Kidney (tissue), 14 donors: ENCODE measurements around the gene OR2J3. TPM values are rescaled to one million over a fixed set of nuclear protein-coding genes. Genes with fewer than 3 reads are reported as not detected.

Experiments used
- DNase-seq, 5 donors: peaks; one replicate each; pipeline ENCODE4 v3.0.0-alpha.2; 2013 to 2020
- FAIRE-seq: peaks from 2 replicates; lab custom pipeline; 2012; peaks lifted over from hg19 to GRCh38; lab: Jason Lieb, UNC
- H3K27ac ChIP-seq, 2 donors: one replicate each; pipeline ENCODE4 v1.7.0; 2013; ENCODE audit warnings: low read depth in 2 of 2, low read length in 2 of 2, inconsistent platforms in 1 of 2
- H3K27me3 ChIP-seq: one replicate; pipeline ENCODE4 v1.7.1; 2013; ENCODE audit warnings: low read length, inconsistent platforms; ENCODE audit not compliant: control insufficient read depth, insufficient read depth
- H3K36me3 ChIP-seq, 3 donors: one replicate each; pipeline versions ENCODE4 v1.7.0 to v1.7.1; 2013; ENCODE audit warnings: low read length in 3 of 3, control low read depth in 1 of 3, inconsistent platforms in 1 of 3; ENCODE audit not compliant: insufficient read depth in 3 of 3, control insufficient read depth in 2 of 3
- H3K4me1 ChIP-seq, 3 donors: one replicate each; pipeline versions ENCODE4 v1.7.0 to v1.7.1; 2013; ENCODE audit warnings: low read length in 3 of 3, inconsistent platforms in 1 of 3, low read depth in 1 of 3; ENCODE audit not compliant: control insufficient read depth in 2 of 3, insufficient read depth in 2 of 3
- H3K4me3 ChIP-seq, 3 donors: one replicate each; pipeline versions ENCODE4 v1.7.0 to v1.8.1; 2013; ENCODE audit warnings: low read length in 3 of 3, control low read depth in 1 of 3, inconsistent platforms in 1 of 3
- H3K9ac ChIP-seq, 3 donors: one replicate each; pipeline versions ENCODE4 v1.7.0 to v1.7.1; 2013; ENCODE audit warnings: low read length in 3 of 3, control low read depth in 1 of 3, inconsistent platforms in 1 of 3
- H3K9me3 ChIP-seq, 3 donors: one replicate each; pipeline versions ENCODE4 v1.7.0 to v1.7.1; 2013; ENCODE audit warnings: low read length in 3 of 3, control low read depth in 1 of 3, inconsistent platforms in 1 of 3; ENCODE audit not compliant: control insufficient read depth in 2 of 3, insufficient read depth in 1 of 3
- CTCF ChIP-seq: IDR thresholded peaks from 3 replicates; pipeline ENCODE4 v1.5.1; 2012; ENCODE audit warnings: mild to moderate bottlenecking, moderate library complexity, borderline replicate concordance; ENCODE audit not compliant: insufficient read depth; ENCODE audit errors: extremely low read depth
- intact Hi-C: fragments of 100-400 bp; cut with DNase I; formaldehyde crosslinking; loops from one replicate; pipeline ENCODE4 v1.11.1; 2022
- polyA plus RNA-seq: library from polyadenylated mRNA; stranded (reverse); fragments of 350-450 nt; fragmentation: Illumina TruSeq; extraction: RNeasy Lipid Tissue Mini Kit (QIAGEN cat#74804); gene quantifications from one replicate; pipeline ENCODE4 v1.2.3, GENCODE V29; 2014; ENCODE audit warnings: low read depth, low replicate concordance; ENCODE audit not compliant: insufficient read depth
- total RNA-seq: library from RNA; stranded (reverse); fragmentation: NEBNext Ultra II Directional; extraction: Animal tissue kit (Norgen Biotek cat#: 25700); gene quantifications from one replicate; pipeline ENCODE4 v1.2.1, GENCODE V29; 2021
- donor health status: control.
- donor health status: control.
- donor health status: control.
- donor health status: control.
- donor health status: control.
- donor health status: DM: yes; HTN: yes; CAD: no.
- donor health status: Normal renal cell carcinoma (clear cell type).

Gene OR2J3
- total and polyA plus RNA-seq, 2 donors from 2014 or later = not detected

- FAIRE-seq (no peak), DNase-seq (no peak)
- no peak overlapping the region for H3K9ac ChIP-seq
- no peaks in the 10 kb centered on the region for H3K36me3 ChIP-seq
- no peaks in the 10 kb centered on the region for H3K27me3 ChIP-seq
- H3K4me3 ChIP-seq = no peak overlapping the region
- no peaks in the 10 kb centered on the region for H3K4me1 ChIP-seq
- no peak for TF ChIP-seq CTCF
- no peaks in the 10 kb centered on the region for H3K9me3 ChIP-seq
- intact Hi-C loops = no loop called here
- no peak overlapping the region for H3K27ac ChIP-seq
Observed at GRCh38 chr6:29137724-29138123, 29.9 kb downstream of the OR2J3 start.

- Histone ChIP-seq H3K9ac (no peak overlapping the region), H3K27ac (no peak overlapping the region), H3K4me1 (no peaks in the 10 kb centered on the region), H3K9me3 (peaks cover 0 to 6% (median 0%) of the 10 kb centered on the region in 3 donors), H3K27me3 (no peaks in the 10 kb centered on the region), H3K36me3 (no peaks in the 10 kb centered on the region), H3K4me3 (no peak overlapping the region)
- DNase-seq = no peak
- FAIRE-seq = no peak
- no peak for TF ChIP-seq CTCF
- intact Hi-C loops = no loop called here
Observed at GRCh38 chr6:29141606-29142005, 33.7 kb downstream of the OR2J3 start.

- H3K9ac ChIP-seq = no peak overlapping the region
- H3K4me3 ChIP-seq = no peak overlapping the region
- intact Hi-C loops = no loop called here
- peaks cover 0 to 6% (median 0%) of the 10 kb centered on the region in 3 donors for H3K9me3 ChIP-seq
- FAIRE-seq = no peak
- no peak for DNase-seq
- no peak for TF ChIP-seq CTCF
- H3K4me1 ChIP-seq = no peaks in the 10 kb centered on the region
- no peaks in the 10 kb centered on the region for H3K36me3 ChIP-seq
- H3K27ac ChIP-seq = no peak overlapping the region
- no peaks in the 10 kb centered on the region for H3K27me3 ChIP-seq
Observed at GRCh38 chr6:29142309-29142708, 34.5 kb downstream of the OR2J3 start.

- intact Hi-C loops = no loop called here
- H3K9ac ChIP-seq = no peak overlapping the region
- H3K27me3 ChIP-seq = no peaks in the 10 kb centered on the region
- no peak overlapping the region for H3K27ac ChIP-seq
- H3K36me3 ChIP-seq = no peaks in the 10 kb centered on the region
- DNase-seq = no peak
- peaks cover 0 to 6% (median 0%) of the 10 kb centered on the region in 3 donors for H3K9me3 ChIP-seq
- FAIRE-seq = no peak
- H3K4me3 ChIP-seq = no peak overlapping the region
- no peaks in the 10 kb centered on the region for H3K4me1 ChIP-seq
- TF ChIP-seq CTCF = no peak
Observed at GRCh38 chr6:29146179-29146578, 38.3 kb downstream of the OR2J3 start.
